HG03354 (cell line): ENCODE data around the gene SUFU.
"Not testable (repeated sequence)": the region's sequence is repeated elsewhere in the genome, so short reads cannot be mapped to it uniquely, and the experiment has no call there.

Experiments used
- ATAC-seq: cut with Tn5 transposase; IDR thresholded peaks from one replicate; pipeline ENCODE4 v1.9.1; 2021; ENCODE audit warnings: mild to moderate bottlenecking; ENCODE audit not compliant: unreplicated experiment, poor library complexity, severe bottlenecking

The SUFU gene

DNA sequence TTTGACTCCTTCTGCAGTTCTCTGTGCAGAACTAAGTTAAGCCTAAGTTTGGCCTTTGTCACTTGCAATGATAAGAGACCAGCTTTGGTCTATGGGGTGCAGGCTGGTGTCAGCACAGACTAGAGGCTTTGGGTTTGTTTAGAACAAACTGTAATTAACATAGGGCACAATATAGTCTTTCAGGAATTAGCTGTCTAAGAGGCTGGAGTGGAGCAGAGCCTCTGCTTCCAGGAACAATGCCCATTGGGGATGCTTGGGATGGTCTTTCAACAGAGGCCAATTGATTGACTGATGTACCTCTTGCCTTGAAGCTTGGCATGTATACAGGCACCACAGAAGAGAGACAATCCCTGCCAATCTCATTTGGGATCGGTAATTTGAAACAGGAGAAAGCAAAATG, 4.7 kb downstream of the SUFU start:
- no peak for ATAC-seq

DNA sequence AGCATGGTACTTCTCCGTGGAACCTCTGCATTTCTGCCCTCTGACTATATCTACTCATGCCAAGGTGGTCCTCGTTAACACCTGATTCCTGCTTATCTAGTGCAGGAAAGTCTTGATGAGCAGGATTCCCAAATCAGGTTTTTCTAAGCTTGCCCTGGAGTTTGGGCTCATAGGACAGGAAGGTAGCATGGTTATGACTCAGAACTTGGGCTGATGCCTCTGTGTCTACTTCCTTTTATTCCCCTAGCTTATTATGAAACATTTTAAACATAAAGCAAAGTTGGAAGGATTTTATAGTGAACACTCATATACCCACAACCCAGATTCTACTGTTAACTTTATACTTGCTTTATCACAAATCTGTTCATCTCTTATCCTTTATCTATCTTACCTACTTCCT, 5.6 kb downstream of the SUFU start:
- ATAC-seq, result no peak

DNA sequence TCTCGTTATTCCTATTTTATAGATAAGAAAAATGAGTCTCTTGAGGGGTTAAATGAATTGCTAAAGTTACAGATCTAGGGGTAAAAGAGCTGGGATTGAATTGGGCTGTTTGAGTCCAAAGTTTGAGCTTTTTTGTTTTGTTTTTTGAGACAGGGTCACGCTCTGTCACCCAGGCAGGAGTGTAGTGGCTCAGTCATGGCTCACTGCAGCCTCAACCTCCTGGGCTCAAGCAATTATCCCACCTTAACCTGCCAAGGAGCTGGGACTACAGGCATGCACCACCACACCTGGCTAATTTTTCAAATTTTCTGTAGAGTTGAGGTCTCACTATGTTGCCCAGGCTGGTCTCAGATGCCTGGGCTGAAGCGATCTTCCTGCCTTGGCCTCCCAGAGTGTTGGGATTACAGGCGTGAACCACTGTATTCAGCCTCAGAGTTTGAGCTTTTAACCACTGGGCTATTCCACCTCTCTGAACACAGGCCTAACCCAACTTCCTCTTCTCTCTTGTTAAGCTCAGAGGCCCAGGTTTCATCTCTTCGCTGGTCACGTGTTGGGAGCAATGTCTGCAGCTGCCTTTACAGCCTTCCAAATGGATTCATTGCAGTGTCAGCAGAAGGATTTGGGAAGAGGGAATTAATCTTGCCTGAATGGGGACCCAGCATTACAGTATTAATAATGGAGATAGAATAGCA, 8.0 kb downstream of the SUFU start:
- peak; percentile 74 for ATAC-seq

DNA sequence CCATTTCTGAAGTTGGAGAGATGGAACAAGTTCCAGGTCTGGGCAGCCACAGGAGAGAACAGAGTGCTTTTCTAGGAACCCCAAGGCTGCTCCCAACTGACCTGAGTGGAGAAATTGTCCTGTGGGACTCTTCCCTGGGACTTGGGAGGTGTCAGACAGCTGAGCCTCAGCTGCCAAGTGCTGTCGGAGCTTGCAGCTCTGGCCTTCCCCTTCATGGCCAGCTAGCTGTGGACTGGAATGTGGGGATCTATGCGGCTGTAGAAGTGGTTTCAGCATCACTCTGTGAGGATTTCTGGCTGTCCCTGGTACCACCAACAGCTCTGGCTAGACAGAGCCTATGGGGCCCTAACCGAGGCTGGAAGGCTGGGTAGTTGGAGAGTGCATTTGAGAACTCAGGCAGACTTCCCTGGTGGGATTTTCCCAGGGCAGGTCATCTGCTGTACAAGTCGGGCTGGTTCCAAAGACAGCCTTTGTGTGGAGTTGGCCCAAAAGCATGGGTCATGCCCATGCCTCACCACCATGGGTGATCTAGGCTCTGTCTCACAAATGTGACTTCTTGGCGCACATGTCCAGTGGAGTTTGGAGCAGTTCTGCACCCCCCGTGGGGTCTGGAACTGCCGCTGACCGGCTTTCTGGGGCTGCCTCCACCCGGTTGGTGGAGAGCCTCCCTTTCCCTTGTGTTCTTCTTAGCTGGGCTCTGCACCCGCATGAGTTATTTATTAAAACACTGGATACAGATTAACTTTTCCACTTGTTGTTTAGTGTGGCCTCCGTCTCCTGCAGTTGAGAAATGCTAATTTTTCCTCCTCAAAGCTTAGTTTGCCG, 10.9 kb downstream of the SUFU start:
- no peak for ATAC-seq

DNA sequence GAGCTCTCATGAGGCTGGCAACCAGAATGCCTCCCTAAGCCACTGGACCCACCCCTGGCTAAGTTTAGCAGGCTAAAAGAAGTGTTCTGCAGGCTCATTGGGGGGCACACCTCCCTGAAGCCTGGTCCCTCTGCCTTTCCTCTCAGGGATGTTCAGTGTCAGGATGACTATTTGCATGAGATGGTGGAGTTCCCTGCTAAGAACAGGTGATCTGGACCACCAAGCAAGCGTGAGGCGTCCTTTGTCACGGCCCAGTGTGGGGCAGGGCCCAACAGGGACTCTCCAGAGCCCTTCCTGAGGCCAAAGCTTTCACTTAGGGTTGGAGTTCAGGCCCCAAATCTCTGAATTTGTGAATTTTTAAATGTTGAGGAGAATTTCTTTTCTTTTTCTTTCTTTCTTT, 12.0 kb downstream of the SUFU start:
- ATAC-seq, result no peak

DNA sequence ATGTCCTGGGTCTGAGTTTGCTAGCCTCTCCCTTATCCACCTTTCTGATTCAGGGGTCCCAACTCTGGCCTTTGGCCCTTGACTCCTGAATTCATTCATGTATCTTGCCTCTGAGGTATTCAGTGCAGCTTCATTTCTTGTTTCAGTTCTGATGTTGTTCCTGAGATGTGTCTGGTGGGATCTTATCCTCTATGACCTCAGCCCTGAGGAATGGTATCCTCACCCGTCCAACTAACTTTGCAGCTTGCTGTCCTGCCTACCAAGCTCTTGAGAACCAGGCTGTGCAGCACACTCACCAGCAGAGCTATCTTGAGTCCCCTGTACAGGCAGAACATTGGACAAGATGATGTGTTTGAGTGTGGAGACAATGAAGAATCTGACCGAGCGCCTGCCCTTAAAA, 13.8 kb downstream of the SUFU start:
- ATAC-seq, result no peak

DNA sequence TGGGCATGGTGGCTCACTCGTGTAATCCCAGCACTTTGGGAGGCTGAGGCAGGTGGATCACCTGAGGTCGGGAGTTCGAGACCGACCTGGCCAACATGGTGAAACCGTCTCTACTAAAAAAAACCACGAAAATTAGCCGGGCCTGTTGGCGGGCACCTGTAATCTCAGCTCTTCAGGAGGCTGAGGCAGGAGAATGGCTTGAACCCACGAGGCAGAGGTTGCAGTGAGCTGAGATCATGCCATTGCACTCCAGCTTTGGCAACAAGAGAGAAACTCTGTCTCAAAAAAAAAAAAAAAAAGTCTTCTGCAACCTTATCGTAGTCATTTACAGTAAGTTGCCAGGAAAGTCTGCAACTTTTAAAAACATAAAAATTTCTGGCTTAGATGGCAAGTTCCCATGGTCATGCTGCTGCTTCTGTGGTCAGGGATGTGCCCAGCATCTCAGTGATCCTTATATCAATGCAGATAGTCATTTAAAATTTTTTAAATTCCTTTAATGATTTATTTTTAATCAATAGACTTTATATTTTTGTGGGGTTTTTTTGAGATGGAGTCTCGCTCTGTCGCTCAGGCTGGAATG, 15.6 kb downstream of the SUFU start:
- no peak for ATAC-seq

DNA sequence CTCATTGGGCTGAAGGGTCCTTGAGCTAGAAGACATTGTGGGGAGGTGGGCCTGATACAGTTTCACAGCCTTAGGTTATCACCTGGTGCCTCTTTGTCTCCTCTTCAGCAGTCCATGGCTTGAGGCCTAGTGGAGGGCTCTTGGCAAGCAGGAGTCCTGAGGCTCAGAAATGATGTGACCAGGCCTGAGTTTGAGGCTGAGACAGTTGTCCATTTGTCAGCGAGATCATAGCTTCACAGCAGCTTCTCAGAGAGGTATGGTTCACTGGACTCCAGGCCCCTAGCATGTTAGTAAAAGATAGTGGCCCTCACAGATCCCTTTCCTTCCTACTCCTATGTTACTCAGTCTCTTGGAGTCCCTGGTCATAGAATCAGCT, 19.1 kb downstream of the SUFU start:
- no peak for ATAC-seq

DNA sequence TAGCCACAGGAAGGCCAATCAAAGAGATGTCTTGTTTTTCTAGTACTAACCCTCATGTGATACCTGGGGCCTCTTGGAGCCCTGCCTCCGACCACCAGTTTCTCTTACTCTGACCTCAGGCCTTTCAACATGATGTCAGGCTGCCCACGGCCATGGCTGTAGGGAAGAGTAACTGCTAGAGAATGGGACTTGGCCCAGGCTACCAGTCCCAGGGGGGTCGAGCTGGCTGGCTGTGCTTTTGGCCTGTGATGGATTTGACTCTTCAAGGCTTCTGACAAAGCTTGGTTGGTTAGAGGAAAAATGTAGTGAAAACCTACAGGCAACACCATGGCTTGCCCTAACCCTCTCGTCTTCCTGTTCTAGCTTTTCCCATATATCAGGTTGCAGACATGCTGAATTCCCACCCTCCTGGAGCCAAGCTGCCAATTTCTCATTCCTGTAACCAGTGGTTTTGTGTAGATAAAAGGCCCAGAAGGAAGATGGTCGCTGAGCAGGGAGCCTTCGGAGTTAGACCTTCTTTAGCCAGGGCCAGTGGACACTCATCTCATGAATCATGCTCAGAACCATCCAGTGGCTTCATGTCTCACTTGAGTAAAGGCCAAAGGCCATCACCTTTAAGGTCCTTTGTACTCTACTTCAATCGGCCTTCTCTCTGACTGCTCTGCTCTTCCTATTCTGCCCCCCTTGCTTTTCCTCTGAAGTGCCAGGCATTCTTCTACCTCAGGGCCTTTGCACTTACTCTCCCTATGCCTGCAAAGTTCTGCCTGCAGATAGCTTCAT, 19.7 kb downstream of the SUFU start:
- ATAC-seq, result no peak

DNA sequence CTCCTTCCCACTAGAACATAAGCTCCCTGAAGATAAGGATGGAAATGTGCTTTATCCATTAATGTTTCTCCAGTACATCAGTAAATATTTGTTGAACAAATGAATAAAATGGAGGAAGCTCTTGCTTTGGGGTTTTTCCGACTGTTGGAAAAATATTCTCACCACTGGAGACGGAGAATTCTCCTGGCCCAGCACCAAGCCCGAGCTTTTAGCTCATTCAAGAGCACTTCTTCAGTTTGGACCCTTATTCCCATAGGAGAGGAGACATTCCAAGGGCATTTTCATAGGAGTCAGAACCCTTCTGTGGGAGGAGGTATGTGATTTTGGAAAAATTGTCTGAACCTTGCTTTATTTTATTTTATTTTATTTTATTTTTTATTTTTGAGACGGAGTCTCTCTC, 21.0 kb downstream of the SUFU start:
- ATAC-seq, result no peak

DNA sequence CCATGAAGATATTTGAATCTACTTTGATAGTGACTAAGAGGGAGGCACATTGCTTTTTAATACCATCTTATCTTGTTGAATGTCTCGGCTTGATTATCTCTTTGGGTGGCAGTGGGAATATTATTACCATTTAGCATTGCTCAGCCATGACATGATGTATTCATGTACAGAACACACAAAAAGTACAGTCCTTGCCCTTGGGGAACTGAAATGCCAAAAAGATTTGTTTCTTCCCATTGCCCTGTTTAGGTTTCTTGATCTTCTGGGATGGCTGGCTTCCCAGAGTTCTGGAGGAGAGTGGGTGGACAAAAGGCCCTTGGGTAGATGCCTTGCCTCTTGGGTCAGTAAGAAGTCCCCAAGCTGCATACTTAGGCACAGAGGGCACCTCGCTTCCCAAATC, 23.8 kb downstream of the SUFU start:
- ATAC-seq, result no peak

DNA sequence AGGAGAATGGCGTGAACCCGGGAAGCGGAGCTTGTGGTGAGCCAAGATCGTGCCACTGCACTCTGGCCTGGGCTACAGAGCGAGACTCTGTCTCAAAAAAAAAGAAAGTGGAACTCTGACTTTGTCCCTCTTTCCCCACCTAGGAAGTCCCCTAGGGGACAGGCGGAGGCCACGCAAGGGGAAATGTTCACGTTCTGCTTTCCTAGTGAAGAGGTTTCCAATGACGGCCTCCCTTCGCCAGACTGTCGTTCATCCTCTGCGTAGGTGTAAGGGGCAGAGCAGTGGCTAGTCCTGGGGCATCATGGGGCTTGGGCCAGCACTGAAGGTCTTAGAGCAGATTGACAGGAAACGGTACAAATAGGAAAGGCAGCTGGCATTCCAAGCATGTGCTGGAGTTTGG, 30.6 kb downstream of the SUFU start:
- ATAC-seq, result no peak

DNA sequence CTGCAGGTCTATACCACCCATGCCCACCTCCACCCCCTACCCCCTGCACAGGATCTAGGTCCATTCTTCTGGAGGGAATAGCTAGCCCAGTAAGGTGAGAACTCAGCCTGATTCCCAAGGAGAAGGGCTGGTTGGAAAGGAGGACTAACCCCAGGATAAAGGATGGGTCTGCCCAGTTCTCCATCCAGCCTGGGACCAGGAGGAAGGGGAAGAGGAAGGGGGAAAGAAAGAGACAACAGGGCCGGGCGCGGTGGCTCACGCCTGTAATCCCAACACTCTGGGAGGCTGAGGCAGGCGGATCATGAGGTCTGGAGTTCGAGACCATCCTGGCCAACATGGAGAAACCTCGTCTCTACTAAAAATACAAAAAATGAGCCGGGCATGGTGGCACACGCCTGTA, 31.2 kb downstream of the SUFU start:
- ATAC-seq, result not testable (repeated sequence)

DNA sequence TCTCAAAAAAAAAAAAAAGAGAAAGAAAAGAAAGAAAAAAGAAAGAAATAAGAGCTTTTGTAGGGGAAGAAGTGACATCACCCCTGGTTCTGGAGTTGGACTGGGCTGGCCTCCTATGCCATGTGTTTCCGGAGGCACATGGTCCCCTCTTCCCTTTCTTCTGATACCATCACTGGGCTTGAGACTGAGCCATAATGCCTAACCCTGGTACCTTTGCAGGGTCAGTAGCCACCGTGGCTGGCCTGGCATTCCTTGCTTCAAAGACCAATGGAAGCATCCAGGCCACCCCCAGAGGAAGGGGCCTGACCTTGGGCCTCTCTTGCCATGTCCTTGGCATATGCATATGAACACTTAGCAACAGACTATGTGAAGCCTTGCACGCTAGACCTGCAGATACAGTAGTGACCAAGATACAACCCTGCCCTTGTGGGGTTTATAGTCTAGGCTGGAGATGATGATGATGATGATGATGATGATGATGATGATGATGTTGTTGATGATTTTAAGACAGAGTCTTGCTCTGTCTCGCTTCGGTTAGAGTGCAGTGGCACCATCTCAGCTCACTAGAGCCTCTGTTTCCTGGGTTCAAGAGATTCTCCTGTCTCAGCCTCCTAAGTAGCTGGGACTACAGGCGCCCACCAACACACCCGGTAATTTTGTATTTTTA, 31.8 kb downstream of the SUFU start:
- ATAC-seq, result no peak

DNA sequence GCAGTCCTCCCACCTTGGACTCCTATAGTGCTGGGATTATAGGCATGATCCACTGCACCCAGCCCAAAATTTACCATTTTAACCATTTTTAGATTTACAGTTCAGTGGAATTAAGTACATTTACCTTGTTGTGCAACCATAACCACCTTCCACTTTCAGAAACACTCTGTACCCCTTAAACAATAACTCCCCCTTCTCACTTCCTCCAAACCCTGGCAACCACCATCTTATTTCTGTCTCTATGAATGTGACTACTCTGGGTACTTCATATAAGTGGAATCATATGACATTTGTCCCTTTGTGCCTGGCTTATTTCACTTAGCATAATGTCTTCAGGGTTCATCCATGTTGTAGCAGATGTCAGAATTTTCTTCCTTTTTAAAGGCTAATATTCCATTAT, 33.6 kb downstream of the SUFU start:
- ATAC-seq, result no peak

DNA sequence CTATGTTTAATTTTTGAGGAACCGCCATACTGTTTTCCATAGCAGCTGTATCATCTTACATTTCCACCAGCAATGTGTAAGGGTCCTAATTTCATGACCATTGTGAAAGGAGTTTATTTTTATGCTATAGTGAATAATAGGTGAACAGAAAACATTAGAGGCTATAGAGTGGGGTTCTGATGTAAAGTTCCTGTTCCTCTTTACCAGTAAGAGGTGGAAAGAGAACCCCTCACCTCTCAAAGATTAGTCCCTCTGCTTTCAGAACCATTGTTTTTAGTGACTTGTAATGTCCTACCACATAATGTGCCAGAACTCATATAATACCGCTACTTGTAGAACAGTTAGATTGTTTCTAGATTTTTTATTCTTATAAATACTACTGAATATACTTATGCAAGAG, 34.2 kb downstream of the SUFU start:
- ATAC-seq, result no peak

DNA sequence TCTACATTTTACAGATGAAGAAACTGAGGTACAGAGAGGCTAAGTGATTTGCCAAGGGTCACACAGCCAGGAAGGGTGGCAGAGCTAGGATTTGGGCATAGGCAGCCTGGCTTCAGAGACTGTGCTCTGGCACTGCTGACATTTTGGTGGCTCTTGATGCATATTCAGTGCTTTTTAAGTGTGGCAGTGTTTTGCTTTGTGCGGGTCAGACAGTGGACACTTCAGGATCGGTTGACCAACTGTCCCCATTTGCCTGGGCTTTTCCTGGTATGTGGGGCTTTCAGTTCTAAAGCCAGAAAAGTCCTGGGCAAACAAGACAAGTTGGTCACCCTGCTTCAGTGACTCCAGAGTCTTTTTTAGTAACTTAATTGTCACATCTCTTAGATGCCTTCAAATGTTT, 35.0 kb downstream of the SUFU start:
- ATAC-seq, result no peak

DNA sequence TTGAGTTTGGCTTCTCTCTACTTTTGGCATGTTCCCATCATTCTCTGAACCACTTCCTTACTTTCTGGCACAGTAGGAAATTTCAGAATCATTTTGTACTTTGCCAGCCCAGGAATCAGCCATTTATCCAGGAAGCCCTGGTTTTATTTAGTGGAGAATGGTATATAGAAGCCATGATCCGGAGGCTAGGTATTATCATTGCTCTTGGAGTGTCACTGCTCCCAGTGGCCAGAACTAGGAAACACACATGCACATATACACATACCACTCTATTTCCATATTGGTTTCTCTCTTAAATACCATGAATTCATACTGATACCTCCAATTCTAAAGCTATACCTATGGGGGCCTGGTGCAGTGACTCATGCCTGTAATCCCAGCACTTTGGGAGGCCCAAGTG, 36.3 kb downstream of the SUFU start:
- ATAC-seq, result peak; percentile 88

DNA sequence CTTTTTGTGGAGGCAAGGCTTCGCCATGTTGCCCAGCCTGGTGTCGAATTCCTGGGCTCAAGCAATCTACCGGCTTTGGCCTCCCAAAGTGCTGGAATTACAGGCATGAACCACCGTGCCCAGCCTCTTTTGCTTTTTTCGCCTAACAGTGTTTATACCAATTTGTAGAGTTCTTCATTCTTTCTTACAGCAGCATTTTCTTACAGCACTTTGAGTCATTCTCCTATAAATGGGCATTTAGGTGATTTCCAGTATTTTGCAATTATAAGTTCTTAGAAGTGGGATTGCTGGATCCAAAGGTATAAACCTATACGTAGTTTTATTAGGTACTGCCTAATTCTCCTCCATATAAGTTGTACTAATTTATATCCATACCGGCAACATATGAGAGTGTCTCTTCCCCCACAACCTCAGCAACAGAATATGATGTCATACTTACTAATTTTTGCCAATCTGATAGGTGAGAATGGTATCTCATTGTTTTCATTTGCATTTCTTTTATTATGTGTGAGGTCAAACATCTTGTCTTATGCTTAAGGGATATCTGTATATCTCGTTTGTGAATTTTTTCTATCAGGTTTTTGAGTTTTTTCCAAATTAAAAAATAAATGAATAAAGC, 39.1 kb downstream of the SUFU start:
- no peak for ATAC-seq
